HEK293 (cell line): ENCODE measurements around the gene PPP1R36.

ENCODE experiments used
- CTCF ChIP-seq: fragments of 450-650 bp; formaldehyde crosslinking; IDR thresholded peaks from 2 replicates; pipeline ENCODE4 v1.5.1; 2016; ENCODE audit warnings: missing biosample characterization, missing genetic modification characterization
- ELK4 ChIP-seq: IDR thresholded peaks from 2 replicates; pipeline ENCODE4 v1.6.1; 2011; ENCODE audit warnings: mild to moderate bottlenecking, low read depth, low read length, borderline replicate concordance
- GLIS1 ChIP-seq: fragments of 450-650 bp; formaldehyde crosslinking; IDR thresholded peaks from 2 replicates; pipeline ENCODE4 v1.5.1; 2016; ENCODE audit warnings: missing biosample characterization, missing genetic modification characterization
- OVOL3 ChIP-seq: fragments of 450-650 bp; formaldehyde crosslinking; IDR thresholded peaks from 2 replicates; pipeline ENCODE4 v1.5.1; 2016; ENCODE audit warnings: missing biosample characterization, missing genetic modification characterization
- RBAK ChIP-seq: fragments of 450-650 bp; formaldehyde crosslinking; IDR thresholded peaks from 2 replicates; pipeline ENCODE4 v1.5.1; 2016; ENCODE audit warnings: missing biosample characterization, missing genetic modification characterization
- TSHZ1 ChIP-seq: fragments of 450-650 bp; formaldehyde crosslinking; IDR thresholded peaks from 2 replicates; pipeline ENCODE4 v1.5.1; 2016; ENCODE audit warnings: missing biosample characterization, missing genetic modification characterization, borderline replicate concordance
- ZFP3 ChIP-seq: fragments of 450-650 bp; formaldehyde crosslinking; IDR thresholded peaks from 2 replicates; pipeline ENCODE4 v1.5.1; 2016; ENCODE audit warnings: low read depth, missing biosample characterization, missing genetic modification characterization
- ZNF133 ChIP-seq: fragments of 450-650 bp; formaldehyde crosslinking; IDR thresholded peaks from 2 replicates; pipeline ENCODE4 v1.5.1; 2016; ENCODE audit warnings: missing biosample characterization, missing genetic modification characterization
- ZNF138 ChIP-seq: fragments of 450-650 bp; formaldehyde crosslinking; IDR thresholded peaks from 2 replicates; pipeline ENCODE4 v1.5.1; 2016; ENCODE audit warnings: missing biosample characterization, missing genetic modification characterization, borderline replicate concordance
- ZNF157 ChIP-seq: fragments of 450-650 bp; formaldehyde crosslinking; IDR thresholded peaks from 2 replicates; pipeline ENCODE4 v1.5.1; 2016; ENCODE audit warnings: missing biosample characterization, missing genetic modification characterization
- ZNF169 ChIP-seq: fragments of 450-650 bp; formaldehyde crosslinking; IDR thresholded peaks from 2 replicates; pipeline ENCODE4 v1.5.1; 2016; ENCODE audit warnings: missing biosample characterization, missing genetic modification characterization
- ZNF174 ChIP-seq: fragments of 450-650 bp; formaldehyde crosslinking; IDR thresholded peaks from 2 replicates; pipeline ENCODE4 v1.5.0; 2017; ENCODE audit warnings: missing biosample characterization, mild to moderate bottlenecking, missing genetic modification characterization
- ZNF2 ChIP-seq: fragments of 450-650 bp; formaldehyde crosslinking; IDR thresholded peaks from 2 replicates; pipeline ENCODE4 v1.5.1; 2016; ENCODE audit warnings: missing biosample characterization, missing genetic modification characterization
- ZNF214 ChIP-seq: fragments of 450-650 bp; formaldehyde crosslinking; IDR thresholded peaks from 2 replicates; pipeline ENCODE4 v1.5.1; 2017; ENCODE audit warnings: missing biosample characterization, mild to moderate bottlenecking, missing genetic modification characterization, borderline replicate concordance
- ZNF24 ChIP-seq: fragments of 450-650 bp; formaldehyde crosslinking; IDR thresholded peaks from 2 replicates; pipeline ENCODE4 v1.5.1; 2016; ENCODE audit warnings: missing biosample characterization, missing genetic modification characterization
- ZNF248 ChIP-seq: fragments of 450-650 bp; formaldehyde crosslinking; IDR thresholded peaks from 2 replicates; pipeline ENCODE4 v1.5.1; 2017; ENCODE audit warnings: missing biosample characterization, missing genetic modification characterization
- ZNF292 ChIP-seq: fragments of 450-650 bp; formaldehyde crosslinking; IDR thresholded peaks from 2 replicates; pipeline ENCODE4 v1.5.1; 2016; ENCODE audit warnings: low read depth, missing biosample characterization, missing genetic modification characterization, borderline replicate concordance
- ZNF354C ChIP-seq: fragments of 450-650 bp; formaldehyde crosslinking; IDR thresholded peaks from 2 replicates; pipeline ENCODE4 v1.5.1; 2016; ENCODE audit warnings: missing biosample characterization, missing genetic modification characterization, low read depth, borderline replicate concordance
- ZNF394 ChIP-seq: fragments of 450-650 bp; formaldehyde crosslinking; IDR thresholded peaks from 2 replicates; pipeline ENCODE4 v1.5.1; 2016; ENCODE audit warnings: missing biosample characterization, missing genetic modification characterization, mild to moderate bottlenecking, moderate library complexity, borderline replicate concordance
- ZNF473 ChIP-seq: fragments of 450-650 bp; formaldehyde crosslinking; IDR thresholded peaks from 2 replicates; pipeline ENCODE4 v1.5.1; 2017; ENCODE audit warnings: missing biosample characterization, missing genetic modification characterization
- ZNF513 ChIP-seq: fragments of 450-650 bp; IDR thresholded peaks from 2 replicates; pipeline ENCODE4 v1.5.1; 2018; ENCODE audit warnings: missing biosample characterization, missing genetic modification characterization
- ZNF530 ChIP-seq: fragments of 450-650 bp; formaldehyde crosslinking; IDR thresholded peaks from 2 replicates; pipeline ENCODE4 v1.5.1; 2016; ENCODE audit warnings: low read depth, missing biosample characterization, missing genetic modification characterization
- ZNF555 ChIP-seq: fragments of 450-650 bp; formaldehyde crosslinking; conservative IDR thresholded peaks from 2 replicates; pipeline ENCODE4 v1.5.1; 2017; ENCODE audit warnings: missing biosample characterization, mild to moderate bottlenecking, missing genetic modification characterization, inconsistent platforms
- ZNF561 ChIP-seq: fragments of 450-650 bp; IDR thresholded peaks from 2 replicates; pipeline ENCODE4 v1.5.1; 2018; ENCODE audit warnings: missing biosample characterization, missing genetic modification characterization, borderline replicate concordance
- ZNF610 ChIP-seq: fragments of 450-650 bp; formaldehyde crosslinking; IDR thresholded peaks from 2 replicates; pipeline ENCODE4 v1.5.1; 2016; ENCODE audit warnings: missing biosample characterization, missing genetic modification characterization, borderline replicate concordance
- ZNF654 ChIP-seq: fragments of 450-650 bp; formaldehyde crosslinking; IDR thresholded peaks from 2 replicates; pipeline ENCODE4 v1.5.1; 2016; ENCODE audit warnings: low read depth, missing biosample characterization, missing genetic modification characterization
- ZNF692 ChIP-seq: fragments of 450-650 bp; formaldehyde crosslinking; IDR thresholded peaks from 2 replicates; pipeline ENCODE4 v1.5.1; 2016; ENCODE audit warnings: missing biosample characterization, missing genetic modification characterization
- ZNF707 ChIP-seq: fragments of 450-650 bp; formaldehyde crosslinking; IDR thresholded peaks from 2 replicates; pipeline ENCODE4 v1.5.1; 2016; ENCODE audit warnings: missing biosample characterization, missing genetic modification characterization
- ZNF768 ChIP-seq: fragments of 450-650 bp; formaldehyde crosslinking; IDR thresholded peaks from 2 replicates; pipeline ENCODE4 v1.5.1; 2018; ENCODE audit warnings: missing biosample characterization, mild to moderate bottlenecking, missing genetic modification characterization
- ZNF830 ChIP-seq: fragments of 450-650 bp; IDR thresholded peaks from 2 replicates; pipeline ENCODE4 v1.5.0; 2018; ENCODE audit warnings: missing biosample characterization, missing genetic modification characterization, low read depth, mild to moderate bottlenecking, moderate library complexity
- ZNF837 ChIP-seq: fragments of 450-650 bp; formaldehyde crosslinking; IDR thresholded peaks from 2 replicates; pipeline ENCODE4 v1.5.1; 2016; ENCODE audit warnings: missing biosample characterization, missing genetic modification characterization
- ZSCAN23 ChIP-seq: fragments of 450-650 bp; formaldehyde crosslinking; IDR thresholded peaks from 2 replicates; pipeline ENCODE4 v1.5.1; 2016; ENCODE audit warnings: missing biosample characterization, missing genetic modification characterization

PPP1R36 gene

GRCh38 chr14:64504310-64504896 lies 45.4 kb upstream of the PPP1R36 start, which contains the start of gene ZBTB1 (continued):
- TF ChIP-seq ZNF610 (tag by site-specific recombination) (no peak), ZNF561 (tag by site-specific recombination) (no peak), ZNF654 (no peak), ZNF157 (tag by site-specific recombination) (no peak), ZNF354C (tag by site-specific recombination) (no peak), ZNF174 (tag by site-specific recombination) (no peak), ZNF2 (tag by site-specific recombination) (no peak), ZNF133 (tag by site-specific recombination) (no peak), ZNF513 (no peak), ZNF169 (tag by site-specific recombination) (no peak), ZNF830 (tag by site-specific recombination) (no peak), ZNF555 (tag by site-specific recombination) (no peak), ZNF214 (tag by site-specific recombination) (no peak), ZNF707 (tag by site-specific recombination) (no peak), ZNF24 (no peak), ZSCAN23 (0 out of 2 replicates have a peak, but pooled peaks have one; percentile 50), RBAK (tag by site-specific recombination) (no peak), TSHZ1 (tag by site-specific recombination) (no peak; the same call in 1 of the 2 replicates), ZNF292 (tag by site-specific recombination) (no peak), GLIS1 (tag by site-specific recombination) (peak; percentile 86), ZNF768 (tag by site-specific recombination) (no peak), OVOL3 (no peak), ZNF692 (tag by site-specific recombination) (peak; percentile 61; the same call in 1 of the 2 replicates), ZNF248 (tag by site-specific recombination) (no peak), ELK4 (no peak), ZNF394 (tag by site-specific recombination) (peak; percentile 55; the same call in 1 of the 2 replicates), ZFP3 (tag by site-specific recombination) (no peak), ZNF837 (peak; percentile 48; the same call in 1 of the 2 replicates), ZNF530 (tag by site-specific recombination) (no peak), ZNF473 (tag by site-specific recombination) (no peak), CTCF (tag by site-specific recombination) (no peak), ZNF138 (no peak)
